HG02678 (cell line): ENCODE data around the gene PTTG1IP.

Experiments
- ATAC-seq: cut with Tn5 transposase; IDR thresholded peaks from one replicate; pipeline ENCODE4 v1.9.1; 2021; ENCODE audit warnings: mild to moderate bottlenecking, moderate library complexity; ENCODE audit not compliant: unreplicated experiment

Gene PTTG1IP

GRCh38 chr21:44866780-44867179 lies 6.7 kb downstream of the PTTG1IP start:
- no peak for ATAC-seq

GRCh38 chr21:44865561-44866280 lies 7.8 kb downstream of the PTTG1IP start:
- ATAC-seq: peak; percentile 63

GRCh38 chr21:44862869-44863685 lies 10.4 kb downstream of the PTTG1IP start:
- no peak for ATAC-seq

GRCh38 chr21:44858791-44859190 lies 14.7 kb downstream of the PTTG1IP start:
- ATAC-seq: no peak

GRCh38 chr21:44858291-44858690 lies 15.2 kb downstream of the PTTG1IP start:
- ATAC-seq: no peak

- ATAC-seq: no peak
Observed at GRCh38 chr21:44857127-44857892, 16.2 kb downstream of the PTTG1IP start.

- ATAC-seq: no peak
Observed at GRCh38 chr21:44856131-44856530, 17.4 kb downstream of the PTTG1IP start.

GRCh38 chr21:44855572-44855971 lies 17.9 kb downstream of the PTTG1IP start:
- no peak for ATAC-seq

- no peak for ATAC-seq
Observed at GRCh38 chr21:44854664-44855446, 18.6 kb downstream of the PTTG1IP start.

GRCh38 chr21:44854391-44854663 lies 19.2 kb downstream of the PTTG1IP start:
- ATAC-seq: no peak

GRCh38 chr21:44853601-44854390 lies 19.7 kb downstream of the PTTG1IP start:
- no peak for ATAC-seq

- no peak for ATAC-seq
Observed at GRCh38 chr21:44850905-44851657, 22.4 kb downstream of the PTTG1IP start.

- ATAC-seq: no peak
Observed at GRCh38 chr21:44850208-44850800, 23.2 kb downstream of the PTTG1IP start.

GRCh38 chr21:44849616-44850130 lies 23.8 kb downstream of the PTTG1IP start:
- ATAC-seq: no peak

GRCh38 chr21:44848821-44849521 lies 24.5 kb downstream of the PTTG1IP start:
- ATAC-seq: no peak

GRCh38 chr21:44847261-44848056 lies 26.0 kb downstream of the PTTG1IP start:
- no peak for ATAC-seq

- ATAC-seq: no peak
Observed at GRCh38 chr21:44846485-44847260, 26.8 kb downstream of the PTTG1IP start.
